ENCODE measurements around the gene ZNF24.

Gene ZNF24

GRCh38 chr18:35291166-35291565, 53.1 kb downstream of the ZNF24 start:
- DNase-seq (ENCODE audit: low spot score) = no peak

- DNase-seq (ENCODE audit: low spot score) = peak; percentile 95
Measured at GRCh38 chr18:35290094-35290735, 54.0 kb downstream of the ZNF24 start, which contains the start of gene ZSCAN30. Gene ZSCAN30, minus strand, starts transcription at chr18:35290229. Its CDS starts 25,877 bp downstream, at chr18:35264352.

GRCh38 chr18:35289727-35290093, 54.5 kb downstream of the ZNF24 start:
- DNase-seq (ENCODE audit: low spot score) = peak; percentile 12

GRCh38 chr18:35289293-35289692, 54.9 kb downstream of the ZNF24 start:
- DNase-seq (ENCODE audit: low spot score) = no peak

GRCh38 chr18:35284841-35285240, 59.4 kb downstream of the ZNF24 start:
- no peak for DNase-seq (ENCODE audit: low spot score)

GRCh38 chr18:35283923-35284794, 60.1 kb downstream of the ZNF24 start:
- DNase-seq (ENCODE audit: low spot score) = no peak

- no peak for DNase-seq (ENCODE audit: low spot score)
Measured at GRCh38 chr18:35282353-35282752, 61.9 kb downstream of the ZNF24 start.
